GM18505 (cell line): ENCODE results near the gene COL28A1.

Source experiments
- ATAC-seq: cut with Tn5 transposase; IDR thresholded peaks from one replicate; pipeline ENCODE4 v1.9.1; 2021; ENCODE audit not compliant: unreplicated experiment
- POLR2A ChIP-seq: IDR thresholded peaks from 4 replicates; pipeline ENCODE4 v1.6.1; 2011; ENCODE audit warnings: borderline replicate concordance; ENCODE audit not compliant: insufficient read depth, insufficient read length; ENCODE audit errors: extremely low read depth

Gene COL28A1

DNA sequence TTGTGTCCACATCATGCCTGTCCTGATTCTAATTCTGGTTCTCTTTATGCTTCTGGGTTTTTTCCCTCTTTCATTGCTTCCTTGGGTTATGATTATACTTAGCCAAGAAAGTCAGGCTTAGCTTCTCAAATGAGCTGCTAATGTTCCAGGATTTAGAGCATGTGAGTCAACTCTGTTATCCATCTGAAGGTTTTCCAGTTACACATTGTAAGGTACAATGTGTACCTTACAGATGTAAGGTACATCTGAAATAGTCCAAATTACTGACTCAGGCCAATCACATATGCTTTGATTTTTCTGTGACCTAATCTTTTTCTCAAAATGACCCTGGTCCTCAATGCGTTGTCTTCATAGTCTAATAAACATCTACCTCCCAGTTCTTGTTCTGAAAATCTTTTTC lies 17.7 kb upstream of the COL28A1 start:
- ATAC-seq = no peak
- TF ChIP-seq POLR2A = no peak

DNA sequence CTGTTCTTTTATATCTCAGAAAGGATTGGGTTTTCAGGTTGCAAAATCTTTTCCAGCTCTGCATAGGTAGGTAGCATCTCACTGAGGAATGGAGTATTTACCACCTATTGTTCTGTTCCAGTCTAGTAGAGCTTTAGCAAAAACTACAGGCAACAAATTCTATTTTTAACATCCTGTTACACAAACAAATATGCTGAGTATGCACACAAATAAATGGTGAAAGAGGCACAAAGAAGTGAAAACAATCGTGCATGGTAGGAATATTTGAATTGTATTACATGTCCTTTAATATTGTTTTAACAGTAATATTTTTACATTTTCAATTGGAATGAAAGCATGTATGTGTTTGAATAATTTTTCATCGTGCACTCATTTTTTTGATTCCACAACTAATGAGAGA lies 16.5 kb upstream of the COL28A1 start:
- no peak for ATAC-seq
- no peak for TF ChIP-seq POLR2A

DNA sequence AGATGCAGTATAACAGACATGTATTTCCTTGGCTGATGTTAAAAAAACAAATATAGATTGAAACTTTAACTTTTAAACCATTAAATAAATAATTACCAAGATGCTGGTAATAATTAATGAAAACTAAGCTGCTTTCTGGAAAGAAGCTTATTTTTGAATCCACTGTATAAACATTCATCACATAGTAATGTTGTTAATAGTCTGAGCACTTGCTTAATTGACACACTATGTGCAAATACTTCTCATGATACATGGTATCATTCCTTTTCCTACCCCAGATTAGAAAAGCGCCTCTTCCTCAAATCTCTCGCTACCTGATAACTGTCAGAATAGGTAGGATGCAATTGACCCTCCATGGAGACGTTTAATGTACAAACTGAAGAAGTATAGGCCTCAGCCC lies 15.0 kb upstream of the COL28A1 start:
- no peak for TF ChIP-seq POLR2A
- ATAC-seq = no peak

DNA sequence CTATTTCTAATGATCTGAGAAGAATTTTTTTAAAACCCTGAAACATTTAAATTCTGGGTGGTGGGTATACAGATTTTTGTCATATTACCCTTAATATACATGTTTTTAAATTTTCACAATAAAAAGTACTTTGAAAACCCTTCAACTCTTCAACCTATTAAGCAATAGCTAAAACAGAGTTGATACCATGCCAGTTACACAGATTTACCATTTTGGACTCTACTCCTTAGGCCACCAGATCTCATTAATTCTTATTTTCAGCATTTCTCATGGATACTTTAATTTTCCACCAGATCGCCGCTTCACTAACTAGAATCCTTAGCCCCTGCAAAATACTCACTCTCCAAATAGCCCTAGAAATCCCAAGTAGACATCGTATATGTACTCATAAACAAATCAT lies 12.7 kb upstream of the COL28A1 start:
- TF ChIP-seq POLR2A = no peak
- ATAC-seq = no peak

DNA sequence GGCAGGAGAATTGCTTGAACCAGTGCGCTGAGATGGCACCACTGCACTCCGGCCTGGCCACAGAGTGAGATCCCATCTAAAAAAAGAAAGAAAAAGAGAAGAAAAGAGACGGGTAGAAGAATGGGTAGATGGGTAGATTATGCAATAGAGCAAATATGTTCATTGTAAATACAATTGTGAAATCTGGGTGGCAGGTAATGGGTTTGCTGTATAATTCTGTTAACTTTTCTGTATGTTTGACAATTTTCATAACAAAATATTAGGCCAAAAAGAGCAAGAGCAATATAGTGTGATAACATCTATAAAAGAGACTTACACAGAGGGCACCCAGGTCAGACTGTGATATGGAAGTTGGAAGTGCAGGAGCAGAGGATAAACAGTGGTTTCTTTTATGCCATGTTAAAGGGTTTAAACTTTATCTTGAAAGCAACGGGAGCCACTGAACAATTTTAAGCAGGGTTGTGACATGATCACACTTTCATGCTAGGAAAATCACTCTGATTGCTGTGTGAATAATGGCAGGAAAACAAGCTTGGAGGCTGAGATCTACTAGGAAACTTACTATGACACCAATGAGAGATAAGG lies 6.7 kb upstream of the COL28A1 start:
- no peak for TF ChIP-seq POLR2A
- no peak for ATAC-seq

DNA sequence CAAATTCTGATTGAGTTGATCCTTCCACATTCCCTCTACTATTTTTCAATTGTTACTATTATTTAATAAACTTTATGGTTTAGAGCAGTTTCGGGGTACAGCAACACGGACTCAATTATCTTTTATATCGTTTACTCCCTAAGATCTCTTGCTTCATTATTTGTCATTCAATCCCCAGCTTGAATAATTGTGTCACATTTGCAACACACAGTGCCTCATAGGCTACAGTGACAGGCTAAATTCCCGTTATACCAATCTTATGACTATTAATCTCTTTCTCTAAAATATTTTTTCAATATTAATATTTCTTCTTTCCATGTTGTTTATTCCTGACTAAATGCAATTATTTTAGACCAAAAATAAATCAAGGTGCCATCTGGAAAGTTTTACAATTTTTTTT lies 4.0 kb upstream of the COL28A1 start:
- TF ChIP-seq POLR2A = no peak
- ATAC-seq = no peak

DNA sequence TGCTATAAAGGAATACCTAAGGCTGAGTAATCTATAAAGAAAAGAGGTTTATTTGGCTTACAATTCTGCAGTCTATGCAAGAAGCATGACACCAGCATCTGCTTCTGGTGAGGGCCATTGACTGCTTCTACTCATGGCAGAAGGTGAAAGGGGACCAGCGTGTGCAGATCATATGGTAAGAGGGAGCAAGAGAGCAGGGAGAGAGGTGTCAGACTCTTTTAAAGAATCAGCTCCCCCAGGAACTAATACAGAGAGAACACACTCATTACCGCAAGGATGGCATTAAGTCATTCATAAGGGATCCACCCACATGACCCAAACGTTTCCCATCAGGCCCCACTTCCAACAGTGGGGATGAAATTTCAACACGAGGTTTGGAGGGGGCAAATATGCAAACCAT lies 3.5 kb upstream of the COL28A1 start:
- no peak for ATAC-seq
- no peak for TF ChIP-seq POLR2A

DNA sequence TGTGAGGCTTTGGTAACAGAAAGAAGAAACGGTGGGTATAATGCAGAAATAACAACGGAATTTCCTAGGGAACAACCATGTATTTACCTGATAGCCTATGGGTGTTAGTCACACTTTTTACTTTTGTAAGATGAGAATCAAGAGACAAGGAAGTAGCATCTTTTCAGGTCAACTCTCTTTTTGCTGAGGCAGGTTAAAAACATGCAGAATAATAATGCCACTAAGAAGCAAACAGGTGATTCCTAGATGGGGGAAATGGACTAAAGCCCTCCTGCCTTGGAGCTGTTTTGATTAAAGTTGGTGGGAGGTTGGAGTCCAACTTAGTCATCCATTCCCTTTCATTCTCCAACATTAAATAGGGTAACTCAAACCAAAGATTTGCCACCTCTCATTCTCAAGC lies 2.0 kb upstream of the COL28A1 start:
- TF ChIP-seq POLR2A = no peak
- no peak for ATAC-seq

DNA sequence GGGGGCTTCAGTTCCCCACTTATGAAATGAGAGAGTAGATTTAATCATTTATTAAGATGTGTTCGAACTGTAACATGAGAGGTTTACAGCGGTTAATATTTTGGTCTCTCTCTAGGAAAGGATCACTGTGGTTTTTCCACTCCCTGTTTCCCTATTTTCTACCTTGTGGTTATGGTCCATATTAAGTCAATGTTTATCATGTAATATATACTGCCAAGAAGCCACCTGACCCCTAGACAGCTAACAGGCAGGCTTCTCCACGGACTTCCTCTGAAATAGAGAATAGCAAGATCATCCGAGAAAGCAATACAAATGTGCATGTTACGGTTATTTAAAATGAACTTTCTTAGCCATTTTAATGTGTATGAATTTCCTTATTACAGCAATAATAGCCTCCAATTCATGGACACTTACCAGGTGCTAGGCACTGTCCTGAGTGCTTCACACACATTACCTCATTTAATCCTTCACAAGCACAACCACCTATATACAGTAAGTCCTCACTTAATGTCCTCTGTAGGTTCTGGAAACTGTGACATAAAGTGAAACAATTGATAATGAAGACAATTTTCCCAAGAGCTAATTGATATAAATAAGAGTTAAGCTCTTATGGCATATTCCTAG lies 835 bp upstream of the COL28A1 start:
- no peak for TF ChIP-seq POLR2A
- ATAC-seq = no peak

DNA sequence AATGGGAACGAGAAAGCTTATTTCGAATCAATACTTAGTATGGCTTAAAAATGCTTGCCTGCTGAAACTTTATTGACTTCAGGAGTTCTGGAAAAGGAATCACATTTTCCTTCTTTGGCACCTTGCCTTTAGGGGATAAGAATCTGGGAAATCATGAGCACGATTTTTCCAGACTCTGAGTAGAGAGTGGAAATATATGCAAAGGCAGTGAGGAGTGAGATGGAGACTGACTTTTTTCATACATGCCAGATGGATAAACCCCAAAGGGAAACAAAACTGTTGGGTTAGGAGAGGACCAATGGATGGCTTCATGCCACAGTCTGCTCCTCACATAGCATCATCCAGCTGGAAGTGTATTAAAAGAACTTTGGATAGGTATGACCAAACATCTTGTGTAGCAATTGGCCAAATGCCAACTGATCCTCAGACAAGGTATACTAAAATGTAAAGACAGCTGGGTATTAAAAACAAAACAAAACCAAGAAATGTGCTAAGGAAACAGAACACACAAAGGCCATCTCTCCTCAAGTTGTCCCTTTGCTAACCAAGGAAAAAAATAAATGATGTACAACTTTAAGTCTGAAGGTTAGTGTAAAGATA lies 1.7 kb downstream of the COL28A1 start:
- ATAC-seq = no peak
- TF ChIP-seq POLR2A = no peak

DNA sequence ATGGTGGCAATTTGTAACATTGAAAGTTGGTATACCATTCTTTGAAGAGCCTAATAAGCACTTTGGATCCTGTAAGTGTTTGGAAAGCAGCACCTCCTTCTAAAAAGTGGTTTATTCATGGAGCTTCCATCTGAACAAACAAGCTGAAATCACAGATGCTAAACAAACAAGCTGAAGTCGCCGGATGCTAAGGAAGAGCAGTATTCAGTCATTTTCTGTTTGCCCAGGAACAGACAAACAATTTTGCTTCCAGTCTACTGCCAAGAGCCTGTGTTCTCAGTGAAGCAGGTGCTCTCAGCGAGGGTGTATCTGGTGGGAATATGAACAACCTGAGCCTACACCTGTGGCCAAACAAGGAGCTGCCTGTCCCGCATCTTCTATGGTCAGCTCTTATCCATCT lies 6.3 kb downstream of the COL28A1 start:
- ATAC-seq = no peak
- TF ChIP-seq POLR2A = no peak

DNA sequence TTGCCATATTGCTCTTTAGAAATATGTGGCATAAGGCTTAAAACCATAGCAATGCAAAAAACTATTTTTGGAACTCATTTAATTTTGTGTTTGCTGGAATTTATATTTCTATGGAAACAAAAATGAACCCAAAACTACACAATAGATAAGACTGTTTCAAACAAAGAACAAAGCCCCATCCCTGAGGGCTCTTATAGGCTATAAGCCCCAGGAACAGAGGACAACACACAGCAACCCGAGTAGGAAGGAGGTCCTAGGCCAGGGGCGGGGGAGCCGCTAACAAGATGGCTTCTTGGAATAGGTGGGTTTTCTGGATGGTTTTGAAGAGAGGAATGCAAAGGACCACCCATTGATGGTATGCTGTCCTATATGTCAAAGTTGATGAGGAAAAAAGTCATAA lies 8.6 kb downstream of the COL28A1 start:
- ATAC-seq = no peak
- no peak for TF ChIP-seq POLR2A

DNA sequence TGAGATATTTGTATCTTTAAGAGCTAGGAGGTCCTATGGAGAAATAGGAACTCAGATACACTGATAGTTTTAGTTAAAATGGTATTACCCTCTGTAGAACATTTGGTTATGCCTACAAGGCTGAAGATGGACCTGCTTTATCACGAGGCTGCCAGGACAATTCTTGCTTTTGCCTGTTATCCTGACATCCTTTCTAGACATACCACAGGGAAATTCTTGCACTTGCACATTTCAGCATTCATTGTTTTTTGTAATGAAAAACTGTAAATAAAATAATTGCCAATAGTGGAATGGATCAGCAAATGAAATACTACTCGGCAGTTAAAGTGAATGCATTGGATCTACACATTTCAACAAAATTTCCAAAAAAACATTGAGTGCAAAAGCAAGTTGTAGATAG lies 9.7 kb downstream of the COL28A1 start:
- ATAC-seq = no peak
- TF ChIP-seq POLR2A = no peak

DNA sequence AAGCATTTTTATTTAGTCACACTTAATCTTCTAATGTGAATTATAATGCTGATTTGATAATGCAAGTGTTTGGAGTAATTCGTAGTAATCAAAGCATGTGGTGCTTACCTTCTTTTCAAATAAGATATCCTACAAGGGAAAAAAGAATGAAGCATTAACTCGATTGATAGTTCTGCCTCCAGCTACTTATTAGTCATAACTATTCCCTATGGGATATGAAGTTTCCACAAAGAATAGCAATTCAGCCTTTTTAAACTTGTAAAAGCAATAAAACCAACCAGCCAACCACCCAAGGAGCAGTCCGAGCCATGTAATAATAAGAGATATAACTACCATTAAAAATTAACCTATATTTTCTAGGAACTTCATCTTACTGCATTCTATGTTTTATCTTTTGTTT lies 11.6 kb downstream of the COL28A1 start:
- no peak for ATAC-seq
- no peak for TF ChIP-seq POLR2A
